MCF 10A (cell line): ENCODE results near the gene HPGD. TPM values are rescaled to one million over a fixed set of nuclear protein-coding genes. Genes with fewer than 3 reads are reported as not detected.

ENCODE experiments used
- BruUV-seq: library from RNA; stranded (reverse); fragments of 400-500 nt; replicated peaks from 2 replicates; lab custom pipeline; 2021; lab: Mats Ljungman, UMichigan
- CTCF ChIA-PET: fragments of 300-600 bp; sonication (Branson Sonifier 250); formaldehyde crosslinking; extraction: SDS; loops from one replicate; lab custom pipeline; 2021; ENCODE audit warnings: antibody characterized with exemption, inconsistent platforms; lab: Yijun Ruan, JAX
- POLR2A ChIA-PET: fragments of 300-600, 350-650 bp; sonication (Branson Sonifier 250); formaldehyde crosslinking; extraction: SDS; loops from one replicate; lab custom pipeline; 2020; ENCODE audit warnings: antibody characterized with exemption, inconsistent platforms; lab: Yijun Ruan, JAX
- DNase-seq: peaks from one replicate; pipeline ENCODE4 v3.0.0-alpha.2; 2018; ENCODE audit not compliant: unreplicated experiment
- H3K27ac Mint-ChIP-seq: one replicate; pipeline ENCODE4 v1.8.0; 2022; ENCODE audit warnings: mild to moderate bottlenecking, low read depth, mixed read lengths; ENCODE audit not compliant: unreplicated experiment
- H3K27me3 Mint-ChIP-seq: one replicate; pipeline ENCODE4 v1.8.0; 2022; ENCODE audit warnings: mixed read lengths; ENCODE audit not compliant: insufficient read depth, unreplicated experiment
- H3K36me3 Mint-ChIP-seq: one replicate; pipeline ENCODE4 v1.8.0; 2022; ENCODE audit warnings: mild to moderate bottlenecking, moderate library complexity, mixed read lengths; ENCODE audit not compliant: insufficient read depth, unreplicated experiment
- H3K4me1 Mint-ChIP-seq: one replicate; pipeline ENCODE4 v1.8.0; 2022; ENCODE audit warnings: mixed read lengths; ENCODE audit not compliant: insufficient read depth, unreplicated experiment
- H3K4me3 Mint-ChIP-seq: one replicate; pipeline ENCODE4 v1.8.0; 2022; ENCODE audit warnings: mild to moderate bottlenecking, moderate library complexity, mixed read lengths; ENCODE audit not compliant: unreplicated experiment
- H3K9me3 Mint-ChIP-seq: one replicate; pipeline ENCODE4 v1.8.0; 2022; ENCODE audit warnings: mixed read lengths; ENCODE audit not compliant: unreplicated experiment
- intact Hi-C: fragments of 100-400 bp; cut with micrococcal nuclease; formaldehyde crosslinking; loops from 2 replicates; pipeline ENCODE4 v1.14.1; 2022
- total RNA-seq: library from RNA; stranded (reverse); gene quantifications from 2 replicates; pipeline ENCODE4 v1.2.3, GENCODE V29; 2022
- TF ChIP-seq, protein P1 (sequence below): fragments of 200-600 bp; IDR thresholded peaks from one replicate; pipeline ENCODE4 v1.8.0; 2022; ENCODE audit warnings: antibody characterized with exemption, mild to moderate bottlenecking; ENCODE audit not compliant: unreplicated experiment

Gene HPGD
- total RNA-seq, 1 experiment from 2014 or later, result 0.77 TPM

DNA sequence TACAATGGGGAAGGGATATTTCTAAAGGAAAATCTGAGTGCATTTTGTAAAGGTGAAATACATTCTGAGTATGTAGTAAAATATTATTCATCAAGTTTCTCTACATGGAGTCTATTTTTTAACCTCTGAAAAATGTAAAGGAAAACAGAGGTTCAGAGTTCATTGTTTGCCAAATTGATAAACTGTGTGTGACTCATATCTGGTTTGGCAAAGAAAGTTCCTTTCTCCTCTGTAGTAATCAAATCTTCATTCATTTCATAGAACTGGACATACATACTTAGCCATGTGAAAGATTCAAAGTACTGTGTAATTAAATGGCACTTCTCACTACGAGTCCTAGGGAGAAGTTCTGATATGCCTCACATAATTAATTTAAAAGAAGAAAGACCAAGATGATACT is 61.6 kb downstream of the HPGD start:
- TF ChIP-seq, protein P1, sequence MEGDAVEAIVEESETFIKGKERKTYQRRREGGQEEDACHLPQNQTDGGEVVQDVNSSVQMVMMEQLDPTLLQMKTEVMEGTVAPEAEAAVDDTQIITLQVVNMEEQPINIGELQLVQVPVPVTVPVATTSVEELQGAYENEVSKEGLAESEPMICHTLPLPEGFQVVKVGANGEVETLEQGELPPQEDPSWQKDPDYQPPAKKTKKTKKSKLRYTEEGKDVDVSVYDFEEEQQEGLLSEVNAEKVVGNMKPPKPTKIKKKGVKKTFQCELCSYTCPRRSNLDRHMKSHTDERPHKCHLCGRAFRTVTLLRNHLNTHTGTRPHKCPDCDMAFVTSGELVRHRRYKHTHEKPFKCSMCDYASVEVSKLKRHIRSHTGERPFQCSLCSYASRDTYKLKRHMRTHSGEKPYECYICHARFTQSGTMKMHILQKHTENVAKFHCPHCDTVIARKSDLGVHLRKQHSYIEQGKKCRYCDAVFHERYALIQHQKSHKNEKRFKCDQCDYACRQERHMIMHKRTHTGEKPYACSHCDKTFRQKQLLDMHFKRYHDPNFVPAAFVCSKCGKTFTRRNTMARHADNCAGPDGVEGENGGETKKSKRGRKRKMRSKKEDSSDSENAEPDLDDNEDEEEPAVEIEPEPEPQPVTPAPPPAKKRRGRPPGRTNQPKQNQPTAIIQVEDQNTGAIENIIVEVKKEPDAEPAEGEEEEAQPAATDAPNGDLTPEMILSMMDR, result no peak
- Mint-ChIP-seq H3K4me3 (no peak overlapping the region), H3K9me3 (peaks cover 7% of the 10 kb centered on the region), H3K36me3 (no peaks in the 10 kb centered on the region), H3K27ac (no peak overlapping the region), H3K27me3 (no peaks in the 10 kb centered on the region), H3K4me1 (peaks cover 31% of the 10 kb centered on the region)
- no TSS peak for BruUV-seq
- ChIA-PET CTCF (interaction anchor here (0.8 kb wide), 1 partner anchor 187 kb away, joined by 3 read pairs; no protein-coding TSS in a partner anchor), POLR2A (interaction anchor here (0.7 kb wide), 1 partner anchor 100 kb away, joined by 3 read pairs; no protein-coding TSS in a partner anchor)
- peak; percentile 16 for DNase-seq
- intact Hi-C loops, result no loop called here

DNA sequence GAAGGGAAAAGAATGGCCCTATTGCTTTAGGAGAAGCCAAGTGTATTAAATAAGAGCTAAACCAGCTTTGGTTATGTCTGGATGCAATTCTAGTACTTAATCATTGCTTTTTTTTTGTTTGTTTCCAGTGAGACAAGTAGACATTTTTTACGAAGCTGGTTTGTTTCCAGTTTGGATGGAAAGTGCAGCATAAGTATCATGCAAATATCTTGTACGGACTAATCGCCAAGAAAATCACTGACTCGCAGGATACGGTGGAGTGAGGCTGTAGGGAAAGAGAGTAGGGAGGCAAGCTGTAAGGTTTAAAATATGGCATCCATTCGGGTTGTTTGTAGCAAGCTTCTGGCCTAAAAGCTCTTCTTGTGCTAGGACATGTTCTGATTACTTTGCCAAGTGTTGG is 64.8 kb downstream of the HPGD start:
- no peak for DNase-seq
- ChIA-PET CTCF (interaction anchor here (0.5 kb wide), 1 partner anchor 268 kb away, joined by 3 read pairs; no protein-coding TSS in a partner anchor), POLR2A (interaction anchor here (0.7 kb wide), 1 partner anchor 192 kb away, joined by 3 read pairs; no protein-coding TSS in a partner anchor)
- Mint-ChIP-seq H3K27me3 (no peaks in the 10 kb centered on the region), H3K4me1 (peaks cover 24% of the 10 kb centered on the region), H3K36me3 (no peaks in the 10 kb centered on the region), H3K9me3 (no peaks in the 10 kb centered on the region), H3K27ac (no peak overlapping the region), H3K4me3 (no peak overlapping the region)
- intact Hi-C loops, result no loop called here
- no TSS peak for BruUV-seq
- TF ChIP-seq, protein P1, result no peak

DNA sequence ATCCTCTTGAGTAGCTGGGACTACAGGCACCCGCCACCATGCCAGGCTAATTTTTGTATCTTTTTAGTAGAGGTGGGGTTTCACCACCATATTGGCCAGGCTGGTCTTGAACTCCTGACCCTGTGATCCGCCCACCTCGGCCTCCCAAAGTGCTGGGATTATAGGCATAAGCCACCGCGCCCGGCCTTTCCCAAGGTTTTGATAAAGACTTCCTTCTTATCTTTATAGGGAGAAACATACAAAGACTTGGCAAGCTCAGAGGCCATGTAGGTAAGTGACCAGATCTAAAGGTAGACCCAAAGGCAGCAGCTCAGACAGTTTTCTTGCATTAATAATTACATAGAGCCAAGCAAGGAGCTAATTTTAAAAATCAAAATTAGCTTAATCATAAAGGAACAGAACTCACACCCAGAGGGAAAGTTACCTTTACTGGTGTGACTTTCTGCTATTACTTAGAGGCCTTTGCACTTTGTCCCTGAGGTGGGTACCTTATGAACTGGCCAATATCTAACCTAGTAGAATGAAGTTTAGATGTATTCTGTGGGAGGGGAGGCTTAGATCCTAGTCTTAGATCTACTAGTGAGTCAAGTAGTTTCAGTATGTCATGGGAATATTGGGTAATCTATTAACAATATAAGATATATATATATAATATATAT is 67.3 kb downstream of the HPGD start:
- TF ChIP-seq, protein P1, result no peak
- intact Hi-C loops, result no loop called here
- H3K27me3 Mint-ChIP-seq, result no peaks in the 10 kb centered on the region
- CTCF ChIA-PET, result interaction anchor here (0.5 to 0.8 kb wide), 3 partner anchors 12 to 231 kb away, joined by 3 to 4 read pairs (median 3); no protein-coding TSS in a partner anchor
- DNase-seq, result no peak
- H3K9me3 Mint-ChIP-seq, result no peaks in the 10 kb centered on the region
- H3K36me3 Mint-ChIP-seq, result no peaks in the 10 kb centered on the region
- H3K4me1 Mint-ChIP-seq, result peaks cover 11% of the 10 kb centered on the region
- BruUV-seq, result no TSS peak
- H3K27ac Mint-ChIP-seq, result no peak overlapping the region
- POLR2A ChIA-PET, result interaction anchor here (0.6 kb wide), 1 partner anchor 58 kb away, joined by 3 read pairs; no protein-coding TSS in a partner anchor
- no peak overlapping the region for H3K4me3 Mint-ChIP-seq

DNA sequence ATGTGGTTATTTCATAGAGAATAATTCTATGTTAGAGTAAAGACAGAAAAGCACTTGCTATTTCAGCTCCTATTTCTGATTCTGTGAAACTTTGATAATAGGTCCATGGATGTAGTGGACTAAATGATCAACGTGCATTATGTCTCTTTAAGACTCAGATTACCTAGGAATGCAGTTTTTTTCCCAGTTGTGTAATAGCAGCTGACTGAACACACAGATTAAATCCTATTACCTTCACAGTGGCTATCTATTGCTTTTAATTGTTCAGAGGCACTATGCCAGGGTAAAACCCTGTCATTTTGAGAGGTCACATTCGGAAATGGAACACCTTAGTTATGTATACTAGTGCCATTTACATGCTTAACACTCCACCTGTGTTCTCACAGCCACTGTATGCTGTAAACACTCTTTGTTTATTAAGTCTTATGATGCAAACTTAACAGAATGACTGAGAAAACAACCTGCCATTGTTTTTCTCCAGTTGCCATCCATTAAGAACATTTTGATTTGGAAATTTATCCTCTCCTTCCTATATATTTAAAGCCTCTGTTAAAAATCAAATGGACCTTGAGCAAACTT is 70.5 kb downstream of the HPGD start:
- H3K36me3 Mint-ChIP-seq, result no peaks in the 10 kb centered on the region
- no TSS peak for BruUV-seq
- ChIA-PET CTCF (interaction anchor here (0.5 to 1.2 kb wide), 2 partner anchors 10 to 31 kb away, joined by 3 read pairs; no protein-coding TSS in a partner anchor), POLR2A (interaction anchor here (0.7 to 1.4 kb wide), 2 partner anchors 22 to 28 kb away, joined by 3 to 5 read pairs; no protein-coding TSS in a partner anchor)
- peaks cover 8% of the 10 kb centered on the region for H3K4me1 Mint-ChIP-seq
- DNase-seq, result no peak
- no peak overlapping the region for H3K27ac Mint-ChIP-seq
- no peaks in the 10 kb centered on the region for H3K9me3 Mint-ChIP-seq
- H3K27me3 Mint-ChIP-seq, result no peaks in the 10 kb centered on the region
- intact Hi-C loops, result no loop called here
- TF ChIP-seq, protein P1, result no peak
- no peak overlapping the region for H3K4me3 Mint-ChIP-seq
